HepG2 (cell line): Measurements from ENCODE around the gene TULP4. TPM values are rescaled to one million over a fixed set of nuclear protein-coding genes. Genes with fewer than 3 reads are reported as not detected.
A peak's percentile ranks its signal among the peaks of the same experiment; 100 is the strongest.

Experiments used
- AKNA ChIP-seq: sonication (generic); formaldehyde crosslinking; IDR thresholded peaks from 2 replicates; pipeline ENCODE4 v1.4.0; 2020; ENCODE audit warnings: missing genetic modification reagents, borderline replicate concordance
- ETS1 ChIP-seq: sonication (generic); formaldehyde crosslinking; IDR thresholded peaks from 2 replicates; pipeline ENCODE4 v1.4.0; 2020; ENCODE audit warnings: missing genetic modification reagents
- FOSL1 ChIP-seq: sonication (generic); formaldehyde crosslinking; IDR thresholded peaks from 2 replicates; pipeline ENCODE4 v1.9.0; 2021; ENCODE audit warnings: missing genetic modification reagents, borderline replicate concordance
- FOXA1 ChIP-seq, 2 experiments: fragments of 450-650 bp in 1 of 2; sonication (generic) in 1 of 2; formaldehyde crosslinking in 1 of 2; IDR thresholded peaks; 2 replicates each; pipeline versions ENCODE4 v1.4.0 to v1.6.1; 2016 to 2020; ENCODE audit warnings: missing genetic modification reagents in 1 of 2
- GABPB1 ChIP-seq: IDR thresholded peaks from 2 replicates; pipeline ENCODE4 v1.6.1; 2016; ENCODE audit warnings: mild to moderate bottlenecking, missing genetic modification reagents, moderate library complexity, missing compliant biosample characterization
- GPN1 ChIP-seq: sonication (generic); formaldehyde crosslinking; IDR thresholded peaks from 2 replicates; pipeline ENCODE4 v1.5.1; 2020; ENCODE audit warnings: missing genetic modification reagents, borderline replicate concordance
- KAT7 ChIP-seq: IDR thresholded peaks from 2 replicates; pipeline ENCODE4 v1.6.1; 2018; ENCODE audit warnings: borderline replicate concordance, missing compliant biosample characterization
- MAFK ChIP-seq, 2 experiments: IDR thresholded peaks in 1 of 2; conservative IDR thresholded peaks in 1 of 2; 2 replicates each; pipeline ENCODE4 v1.6.1; 2011; ENCODE audit warnings: improper control_type of control experiment in 2 of 2, low read length in 2 of 2
- NR3C1 ChIP-seq: sonication (generic); formaldehyde crosslinking; IDR thresholded peaks from 2 replicates; pipeline ENCODE4 v1.4.0; 2020; ENCODE audit warnings: missing genetic modification reagents
- PCBP1 ChIP-seq: fragments of 200-400 bp; formaldehyde crosslinking; IDR thresholded peaks from 2 replicates; pipeline ENCODE4 v1.6.1; 2017; ENCODE audit warnings: mild to moderate bottlenecking, low read depth, low read length, borderline replicate concordance
- PCBP2 ChIP-seq: fragments of 200-400 bp; formaldehyde crosslinking; optimal IDR thresholded peaks from 2 replicates; pipeline ENCODE3; 2018; ENCODE audit warnings: low read length, low read depth; ENCODE audit not compliant: poor library complexity, severe bottlenecking
- RARG ChIP-seq: sonication (generic); formaldehyde crosslinking; IDR thresholded peaks from 2 replicates; pipeline ENCODE4 v1.4.0; 2020; ENCODE audit warnings: low read depth, mild to moderate bottlenecking, missing genetic modification reagents
- SAFB2 ChIP-seq: sonication (generic); formaldehyde crosslinking; IDR thresholded peaks from 2 replicates; pipeline ENCODE4 v1.5.1; 2020; ENCODE audit warnings: missing genetic modification reagents, low read depth, mild to moderate bottlenecking, borderline replicate concordance
- TBX3 ChIP-seq: fragments of 450-650 bp; IDR thresholded peaks from 2 replicates; pipeline ENCODE4 v1.6.1; 2017; ENCODE audit warnings: antibody characterized with exemption, mild to moderate bottlenecking, inconsistent platforms, borderline replicate concordance
- THRA ChIP-seq: sonication (generic); formaldehyde crosslinking; IDR thresholded peaks from 2 replicates; pipeline ENCODE4 v1.4.0; 2020; ENCODE audit warnings: missing genetic modification reagents, borderline replicate concordance
- TP53 ChIP-seq: sonication (generic); formaldehyde crosslinking; conservative IDR thresholded peaks from 2 replicates; pipeline ENCODE4 v1.4.0; 2020; ENCODE audit warnings: missing genetic modification reagents
- ZBTB1 ChIP-seq: sonication (generic); formaldehyde crosslinking; IDR thresholded peaks from 2 replicates; pipeline ENCODE4 v1.4.0; 2020; ENCODE audit warnings: missing genetic modification reagents, borderline replicate concordance
- ZFP1 ChIP-seq: IDR thresholded peaks from 2 replicates; pipeline ENCODE4 v1.6.1; 2016
- ZNF468 ChIP-seq: sonication (generic); formaldehyde crosslinking; IDR thresholded peaks from 2 replicates; pipeline ENCODE4 v1.8.0; 2022; ENCODE audit warnings: mild to moderate bottlenecking, moderate library complexity, missing genetic modification reagents
- ZNF589 ChIP-seq: sonication (generic); formaldehyde crosslinking; conservative IDR thresholded peaks from 2 replicates; pipeline ENCODE4 v1.8.0; 2022; ENCODE audit warnings: mild to moderate bottlenecking, moderate library complexity, missing genetic modification reagents
- ZSCAN29 ChIP-seq: sonication (generic); formaldehyde crosslinking; conservative IDR thresholded peaks from 2 replicates; pipeline ENCODE4 v1.4.0; 2020; ENCODE audit warnings: mild to moderate bottlenecking, missing genetic modification reagents
- polyA plus RNA-seq, 8 experiments: library from polyadenylated mRNA; depleted of rRNA in 3 of 8; stranded (reverse) in 7 of 8; unstranded in 1 of 8; fragments of >200 nt; fragmentation: Illumina TruSeq in 4 of 8; extraction: Trizol in 4 of 8; gene quantifications; 2 replicates each; pipeline versions ENCODE4 v1.2.1 to v1.2.3, GENCODE V29; 2011 to 2016; ENCODE audit warnings: low read depth in 4 of 8, missing spikeins in 1 of 8, mixed read lengths in 1 of 8; ENCODE audit not compliant: insufficient read depth in 1 of 8
- total RNA-seq, 5 experiments: library from RNA; depleted of rRNA; stranded (reverse); fragments of >200 nt; fragmentation: Illumina TruSeq; extraction: Trizol; gene quantifications; 2 replicates each; pipeline ENCODE4 v1.2.3, GENCODE V29; 2016; ENCODE audit warnings: low read depth in 1 of 5

TULP4 gene
- total and polyA plus RNA-seq, 2 of the 13 experiments (the other 11 are each of a cell fraction or from before 2014, with no cell fraction given) = 21.1 to 122 TPM

GRCh38 chr6:158559895-158560835 is 247.9 kb downstream of the TULP4 start, which contains the start of gene TMEM181 (continued):
- no peak for TF ChIP-seq TBX3
- TF ChIP-seq PCBP2 = no peak
- TF ChIP-seq GABPB1 (CRISPR knock-in tag) = peak; percentile 87
- TF ChIP-seq RARG (CRISPR knock-in tag) = 0 out of 2 replicates have a peak, but pooled peaks have one; percentile 36
- no peak for TF ChIP-seq FOXA1 (IDR thresholded peaks at IDR 0.05)
- 0 out of 2 replicates have a peak, but pooled peaks have one; percentile 10 for TF ChIP-seq FOXA1 (CRISPR knock-in tag; IDR thresholded peaks at IDR 0.05)
- TF ChIP-seq PCBP1 = no peak
- peak; percentile 68; the same call in 1 of the 2 replicates for TF ChIP-seq ZNF468 (CRISPR knock-in tag)
- peak; percentile 93 for TF ChIP-seq ETS1 (CRISPR knock-in tag)
- TF ChIP-seq THRA (CRISPR knock-in tag) = peak; percentile 57; the same call in 1 of the 2 replicates
- TF ChIP-seq ZSCAN29 = no peak
- no peak for TF ChIP-seq ZBTB1 (CRISPR knock-in tag)
- TF ChIP-seq GPN1 (CRISPR knock-in tag) = no peak
- TF ChIP-seq MAFK (conservative IDR thresholded peaks at IDR 0.05 in 1 of 2, IDR thresholded peaks at IDR 0.05 in 1 of 2; ENCODE audit: low read length in 2 of 2) = peak; percentile 51 to 57; a peak in 2 of 4 replicates
- peak; percentile 67 for TF ChIP-seq SAFB2 (CRISPR knock-in tag)
- TF ChIP-seq ZNF589 (CRISPR knock-in tag) = peak; percentile 76
- no peak for TF ChIP-seq TP53 (CRISPR knock-in tag)
- TF ChIP-seq FOSL1 (CRISPR knock-in tag) = no peak
- no peak for TF ChIP-seq AKNA
- no peak for TF ChIP-seq NR3C1 (CRISPR knock-in tag)
- no peak for TF ChIP-seq ZFP1 (CRISPR knock-in tag)
- peak; percentile 85; the same call in 1 of the 2 replicates for TF ChIP-seq KAT7 (CRISPR knock-in tag)
